GM12864 (cell line): ENCODE measurements around the gene SFTA2.

Experiments used
- DNase-seq: peaks from one replicate; pipeline ENCODE4 v3.0.0-alpha.2; 2011; ENCODE audit warnings: low read depth
- H3K4me3 ChIP-seq: 2 replicates; pipeline ENCODE4 v1.5.1; 2011; ENCODE audit warnings: mild to moderate bottlenecking, low read depth, low read length, control low read depth
- CTCF ChIP-seq: IDR thresholded peaks from 2 replicates; pipeline ENCODE4 v1.5.1; 2011; ENCODE audit warnings: low read depth, mild to moderate bottlenecking, moderate library complexity, low read length, control low read depth, inconsistent platforms; ENCODE audit errors: missing control alignments

The SFTA2 gene

GRCh38 chr6:30895343-30895742 is 36.6 kb downstream of the SFTA2 start:
- no peak for DNase-seq
- TF ChIP-seq CTCF, result no peak
- no peak overlapping the region for H3K4me3 ChIP-seq

GRCh38 chr6:30894935-30895334 is 37.0 kb downstream of the SFTA2 start:
- H3K4me3 ChIP-seq, result no peak overlapping the region
- DNase-seq, result no peak
- TF ChIP-seq CTCF, result no peak

- no peak for DNase-seq
- H3K4me3 ChIP-seq, result no peak overlapping the region
- no peak for TF ChIP-seq CTCF
These were observed 37.6 kb downstream of the SFTA2 start for GRCh38 chr6:30894381-30894780.

- no peak for DNase-seq
- no peak for TF ChIP-seq CTCF
- H3K4me3 ChIP-seq, result no peak overlapping the region
These were observed 38.3 kb downstream of the SFTA2 start for GRCh38 chr6:30893666-30894065.

GRCh38 chr6:30893001-30893591 is 38.9 kb downstream of the SFTA2 start:
- DNase-seq, result no peak
- no peak overlapping the region for H3K4me3 ChIP-seq
- peak; percentile 18 for TF ChIP-seq CTCF

GRCh38 chr6:30891816-30892538 is 40.0 kb downstream of the SFTA2 start:
- no peak overlapping the region for H3K4me3 ChIP-seq
- TF ChIP-seq CTCF, result no peak
- no peak for DNase-seq

GRCh38 chr6:30891450-30891723 is 40.6 kb downstream of the SFTA2 start:
- no peak for TF ChIP-seq CTCF
- DNase-seq, result no peak
- no peak overlapping the region for H3K4me3 ChIP-seq
